EL (cell line): Measurements from ENCODE around the gene GSTA3.
"Not testable (repeated sequence)": the region's sequence is repeated elsewhere in the genome, so short reads cannot be mapped to it uniquely, and the experiment has no call there.

Experiments
- DNase-seq: peaks from one replicate; pipeline ENCODE4 v3.0.0-alpha.2; 2016

The GSTA3 gene

DNA sequence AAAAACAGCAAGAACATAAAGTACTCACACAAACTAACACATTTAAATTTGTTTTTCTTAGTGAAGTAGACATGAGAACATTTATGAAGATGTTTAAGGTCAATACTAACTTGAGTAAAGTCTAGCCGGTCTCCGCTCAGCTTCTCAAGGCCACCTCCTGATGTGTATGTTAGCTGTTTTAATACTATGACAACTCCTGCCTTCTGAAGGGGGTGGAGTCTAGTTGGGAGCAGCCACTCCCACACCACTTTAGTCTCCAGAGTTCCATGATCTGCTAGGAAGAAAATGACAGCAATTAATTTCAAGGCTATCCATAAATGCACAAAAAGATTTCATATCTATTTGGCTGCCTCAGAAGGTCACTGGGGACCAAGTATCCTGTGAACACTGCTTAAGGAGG, at the start of gene GSTA3:
TSS of gene GSTA3 (minus strand) at position 168 of the 400 bp plus-strand sequence. CDS start 3,864 bp downstream, outside the sequence.
- no peak for DNase-seq

DNA sequence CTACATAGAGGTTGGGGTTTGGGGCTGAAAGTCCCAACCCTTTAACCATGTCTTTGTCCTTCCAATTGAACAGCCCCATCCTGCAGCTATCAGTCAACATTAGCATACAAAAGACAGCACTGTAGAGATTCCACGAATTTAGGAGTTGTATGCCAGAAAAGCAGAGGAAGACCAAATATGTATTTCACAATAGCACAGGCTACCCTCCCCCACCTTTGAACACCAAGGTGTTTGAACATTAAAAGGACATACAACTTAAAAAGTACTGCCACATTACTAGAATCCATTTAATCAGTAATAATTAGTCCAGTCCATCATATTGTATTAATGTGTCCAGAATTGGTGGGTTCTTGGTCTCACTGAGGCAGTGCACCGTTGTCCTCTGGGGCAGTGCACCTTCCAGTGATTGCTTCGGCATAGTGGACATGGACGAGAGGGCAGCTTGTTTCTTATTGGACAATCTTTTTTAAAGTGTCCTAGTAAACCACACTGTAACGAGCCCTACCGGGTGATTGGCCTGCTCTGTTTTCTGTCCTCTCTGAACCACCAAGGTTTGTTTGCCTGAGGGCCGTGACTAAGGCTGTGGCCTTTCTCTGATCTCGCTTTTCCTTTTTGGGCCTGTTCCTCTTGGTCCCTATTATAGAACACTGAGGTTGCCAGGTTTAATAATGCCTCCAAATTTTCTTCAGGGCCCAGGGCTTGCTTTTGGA, 49.2 kb upstream of the GSTA3 start:
- no peak for DNase-seq

DNA sequence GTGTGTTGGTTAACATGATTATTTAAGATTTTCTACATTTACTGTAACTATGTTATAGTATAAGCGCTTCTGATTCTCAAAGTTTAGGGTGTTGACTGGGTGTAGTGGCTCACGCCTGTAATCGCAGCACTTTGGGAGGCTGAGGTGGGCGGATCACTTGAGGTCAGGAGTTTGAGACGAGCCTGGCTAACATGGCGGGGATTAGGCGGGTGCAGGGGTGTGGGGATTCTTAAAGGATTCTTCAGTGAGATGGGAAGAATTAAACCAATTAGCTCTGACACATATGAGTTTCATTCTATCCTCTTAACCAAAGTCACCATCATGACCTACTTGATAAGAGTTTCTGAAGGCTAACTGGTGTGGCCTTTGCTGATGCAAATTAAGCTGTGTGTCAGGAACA, 46.4 kb upstream of the GSTA3 start:
- no peak for DNase-seq

DNA sequence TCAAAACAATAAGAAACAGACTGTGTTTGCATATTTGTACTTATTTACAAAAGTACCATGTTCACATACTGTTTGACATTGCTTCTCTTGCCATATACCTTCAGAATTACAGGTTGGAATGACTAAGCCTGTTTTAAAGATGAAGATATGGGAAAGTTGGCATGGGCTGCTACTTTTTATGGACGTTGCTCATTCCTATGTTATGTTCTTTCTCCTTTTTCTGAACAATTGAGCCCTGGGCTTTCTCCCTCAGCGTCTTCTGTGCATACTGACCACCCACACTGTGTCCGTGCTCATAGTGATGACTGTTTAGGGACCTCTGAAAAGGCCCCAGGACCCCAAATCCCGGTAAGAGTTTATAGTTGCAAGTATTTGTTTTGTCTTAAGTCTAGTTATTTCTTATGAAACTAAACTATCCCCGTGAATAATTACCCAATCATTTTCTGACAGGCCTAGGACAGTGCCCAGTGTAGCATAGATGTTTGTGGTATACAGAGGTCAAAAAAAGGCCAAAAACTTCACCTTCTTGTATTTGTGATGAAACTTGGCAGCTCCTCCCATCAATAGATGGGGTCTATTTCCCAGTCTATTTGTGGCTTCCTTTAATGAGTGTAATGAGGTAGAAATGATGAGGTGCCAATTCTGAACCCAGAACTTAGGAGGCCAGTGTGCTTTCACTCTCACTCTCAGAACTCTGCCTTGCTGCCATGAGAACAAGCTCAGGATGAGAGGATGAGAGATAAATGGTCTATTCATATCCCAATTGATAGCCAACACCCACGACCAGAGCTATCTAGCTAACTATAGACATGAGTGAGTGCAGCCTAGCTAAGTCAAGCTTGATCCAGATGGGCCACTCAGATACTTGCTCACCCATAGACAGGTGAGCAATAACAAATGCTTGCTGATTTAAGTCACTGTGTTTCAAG, 44.7 kb upstream of the GSTA3 start:
- no peak for DNase-seq

DNA sequence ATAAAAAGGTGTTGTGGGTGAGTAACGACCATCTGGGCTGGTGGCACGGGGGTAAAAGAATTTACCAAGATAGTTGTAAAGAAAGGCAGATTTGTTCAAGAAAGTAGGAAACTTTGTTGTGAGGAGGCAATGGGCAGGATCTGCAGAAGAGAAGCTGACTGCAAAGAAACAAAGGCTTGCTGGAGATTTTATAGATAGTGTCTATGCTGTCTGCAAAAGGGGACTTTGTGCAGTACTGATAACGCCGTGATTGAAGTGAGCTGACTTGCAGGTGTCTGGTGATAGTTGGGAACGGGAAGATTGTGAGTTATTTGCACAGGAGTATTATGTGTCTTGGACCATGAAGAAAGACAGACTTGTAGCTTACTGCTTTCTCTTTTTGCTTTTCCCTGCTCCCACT, 36.8 kb upstream of the GSTA3 start:
- DNase-seq, result no peak

DNA sequence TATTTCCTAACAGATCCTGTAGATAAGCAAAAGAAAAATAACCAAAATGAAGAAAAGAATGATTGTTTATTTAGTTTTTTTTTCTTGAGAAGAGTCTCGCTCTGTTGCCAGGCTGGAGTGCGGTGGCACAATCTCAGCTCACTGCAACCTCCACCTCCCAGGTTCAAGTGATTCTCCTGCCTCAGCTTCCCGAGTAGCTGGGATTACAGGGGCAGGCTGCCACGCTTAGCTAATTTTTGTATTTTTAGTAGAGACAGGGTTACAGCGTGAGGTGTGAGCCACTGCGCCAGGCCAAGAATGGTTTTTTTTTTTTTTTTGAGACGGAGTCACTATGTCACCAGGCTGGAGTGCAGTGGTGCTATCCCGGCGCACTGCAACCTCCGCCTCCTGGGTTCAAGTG, 33.3 kb upstream of the GSTA3 start:
- not testable (repeated sequence) for DNase-seq

DNA sequence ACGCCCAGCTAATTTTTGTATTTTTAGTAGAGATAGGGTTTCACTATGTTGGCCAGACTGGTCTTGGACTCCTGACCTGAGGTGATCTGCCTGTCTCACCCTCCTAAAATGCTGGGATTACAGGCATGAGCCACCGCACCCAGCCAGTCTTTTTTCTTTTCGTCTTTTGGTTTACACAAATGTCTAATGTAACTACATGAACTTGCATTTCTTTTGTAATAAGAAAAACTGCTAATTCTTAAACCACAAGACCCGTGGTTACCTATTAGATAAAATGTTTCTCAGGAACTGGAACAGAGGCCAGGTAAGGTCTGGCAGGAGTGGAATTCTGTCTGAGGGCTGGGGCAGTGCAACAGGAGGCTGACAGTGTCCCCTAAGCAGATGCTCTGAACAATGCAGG, 32.7 kb upstream of the GSTA3 start:
- DNase-seq, result no peak

DNA sequence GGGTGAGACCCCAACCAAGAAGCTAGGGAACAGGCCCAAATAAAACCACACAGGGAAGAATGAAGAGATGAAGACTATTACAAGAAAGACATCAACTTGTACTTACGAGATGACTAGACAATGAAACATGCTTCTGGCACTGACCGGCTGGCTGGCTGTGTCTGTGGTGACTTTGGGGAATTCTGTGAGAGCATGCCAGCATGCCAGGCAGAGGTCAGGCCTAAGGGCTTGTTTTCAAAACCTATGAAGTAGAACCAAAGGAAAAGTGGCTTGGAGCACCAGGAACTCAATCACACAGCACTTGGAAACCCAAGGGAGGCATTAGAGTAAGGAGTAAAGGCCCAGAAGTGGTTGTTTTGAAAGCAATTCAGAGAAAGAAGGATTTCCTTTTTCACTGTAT, 28.4 kb upstream of the GSTA3 start:
- peak; percentile 67 for DNase-seq

DNA sequence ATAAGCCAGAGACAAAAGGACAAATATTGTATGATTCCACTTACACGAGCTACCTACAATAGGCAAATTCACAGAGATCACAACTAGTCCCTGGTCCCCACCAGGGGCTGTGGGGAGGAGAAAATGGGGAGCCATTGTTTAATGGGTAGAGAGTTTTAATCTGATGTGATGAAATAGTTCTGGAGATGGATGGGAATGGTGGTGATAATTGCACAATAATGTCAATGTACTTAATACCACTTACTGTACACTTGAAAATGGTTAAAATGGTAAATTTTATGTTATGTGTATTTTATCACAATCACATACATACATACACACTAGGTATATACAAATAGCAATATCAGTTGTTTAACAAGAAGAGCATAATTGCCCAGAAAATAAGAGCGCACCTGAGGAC, 24.3 kb upstream of the GSTA3 start:
- no peak for DNase-seq

DNA sequence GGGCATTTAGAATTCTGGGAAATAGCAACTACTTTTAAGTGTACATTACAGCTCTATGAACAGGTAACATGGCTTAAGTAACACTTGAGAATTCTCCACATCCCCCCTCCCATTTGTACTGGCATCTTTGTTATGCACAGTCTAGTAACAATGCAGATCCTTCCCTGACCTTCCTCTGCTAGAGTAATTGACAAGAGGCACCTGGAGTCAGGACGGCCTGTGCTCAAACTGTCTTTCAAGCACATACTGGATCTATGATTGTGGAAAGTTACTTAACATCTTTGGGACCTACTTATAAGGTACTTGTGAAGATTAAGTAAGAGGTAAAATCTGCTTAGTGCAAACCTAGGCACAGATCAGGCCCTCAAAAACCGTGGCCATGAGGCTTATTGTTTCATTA, 21.9 kb upstream of the GSTA3 start:
- DNase-seq, result no peak

DNA sequence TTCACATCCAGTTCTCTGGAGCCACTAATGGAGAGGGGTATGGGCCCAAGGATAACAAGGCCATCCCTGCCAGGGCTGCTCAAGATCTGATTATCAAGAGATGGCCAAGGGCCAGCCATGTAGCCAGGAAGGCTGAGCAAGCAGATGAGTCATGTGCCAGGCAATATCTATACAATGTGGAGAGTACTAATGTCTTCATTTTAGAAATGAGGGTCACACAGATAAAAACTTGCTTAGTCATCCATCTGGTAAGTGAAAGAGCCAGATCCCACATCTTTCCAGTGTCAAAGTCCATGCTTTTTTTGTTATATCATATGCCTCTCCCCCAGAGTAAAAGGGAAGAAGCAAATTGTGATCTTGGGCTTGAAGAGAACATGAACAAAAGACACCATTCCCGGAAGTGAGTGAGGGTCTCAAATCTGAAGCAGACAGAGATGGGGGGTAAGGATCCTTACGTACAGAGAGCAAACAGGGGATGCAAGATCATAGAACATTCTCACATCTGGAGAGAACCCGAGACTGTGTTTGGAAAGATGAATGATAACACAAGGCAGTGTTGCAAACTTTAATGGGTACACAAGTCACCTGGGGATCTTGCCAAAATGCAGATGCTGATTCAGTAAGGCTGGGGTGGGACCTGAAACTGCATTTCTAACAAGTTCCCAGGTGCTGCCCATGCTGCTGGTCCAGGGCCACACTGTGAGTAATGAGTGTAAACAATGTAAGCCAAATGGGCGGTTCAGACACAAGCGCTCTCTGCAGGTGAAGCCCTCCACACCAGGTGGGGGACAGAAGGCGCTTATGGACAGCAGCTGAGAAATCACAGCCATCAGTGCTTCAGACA, 20.0 kb upstream of the GSTA3 start:
- DNase-seq, result peak; percentile 96

DNA sequence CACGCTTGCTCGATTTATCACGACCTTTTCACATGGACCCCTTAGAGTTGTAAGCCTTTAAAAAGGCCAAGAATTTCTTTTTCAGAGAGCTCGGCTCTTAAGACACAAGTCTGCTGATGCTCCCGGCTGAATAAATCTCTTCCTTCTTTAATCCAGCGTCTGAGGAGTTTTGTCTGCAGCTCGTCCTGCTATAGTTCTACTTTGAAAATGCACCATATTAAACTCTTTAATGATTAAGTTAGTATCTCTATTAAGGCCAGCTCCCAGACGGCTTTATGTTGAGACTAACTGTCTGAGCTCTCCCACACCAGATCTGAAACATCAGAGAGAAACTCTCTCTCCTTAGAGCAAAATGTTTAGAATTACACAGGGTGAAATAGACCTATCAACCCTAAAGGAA, 18.0 kb upstream of the GSTA3 start:
- DNase-seq, result no peak

DNA sequence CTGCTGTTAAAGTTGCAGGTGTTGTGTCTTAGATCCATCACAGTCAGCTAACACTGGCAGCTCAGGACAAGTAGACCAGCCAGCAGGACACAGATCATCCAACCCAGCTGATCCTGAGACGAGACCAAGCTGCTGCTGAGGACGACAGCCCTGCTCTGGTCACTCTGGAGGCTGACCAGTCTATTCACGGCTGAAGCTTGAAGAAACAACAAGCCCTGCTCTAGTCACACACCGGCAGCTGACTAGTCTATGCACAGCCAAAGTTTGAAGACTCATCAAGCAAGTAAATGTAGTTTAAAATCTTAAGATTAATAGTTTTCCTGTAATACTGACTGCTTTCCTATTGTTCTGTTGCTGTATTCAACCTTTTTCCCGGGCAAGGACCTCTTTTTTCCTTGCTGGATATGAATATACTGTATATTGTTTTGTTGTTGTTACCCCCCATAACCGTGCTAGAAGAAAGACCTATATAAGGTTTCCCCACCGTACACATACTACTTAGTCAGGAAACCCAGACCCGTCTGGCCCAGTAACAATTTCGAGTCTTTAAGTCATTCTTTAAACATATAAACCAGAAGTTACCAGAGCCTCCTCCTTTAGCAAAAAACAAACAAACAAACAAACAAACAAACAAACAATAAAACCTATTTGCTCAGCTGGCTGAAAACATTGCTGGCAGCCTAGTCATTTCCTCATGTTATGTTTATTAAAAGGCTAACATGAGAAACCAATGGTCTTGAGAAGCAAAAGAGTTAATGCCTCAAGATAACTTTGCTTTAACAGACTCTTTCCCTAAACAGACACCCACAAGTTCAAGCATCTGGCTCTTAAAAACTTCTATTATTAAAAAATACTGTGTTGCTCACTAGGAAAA, 16.7 kb upstream of the GSTA3 start:
- no peak for DNase-seq

DNA sequence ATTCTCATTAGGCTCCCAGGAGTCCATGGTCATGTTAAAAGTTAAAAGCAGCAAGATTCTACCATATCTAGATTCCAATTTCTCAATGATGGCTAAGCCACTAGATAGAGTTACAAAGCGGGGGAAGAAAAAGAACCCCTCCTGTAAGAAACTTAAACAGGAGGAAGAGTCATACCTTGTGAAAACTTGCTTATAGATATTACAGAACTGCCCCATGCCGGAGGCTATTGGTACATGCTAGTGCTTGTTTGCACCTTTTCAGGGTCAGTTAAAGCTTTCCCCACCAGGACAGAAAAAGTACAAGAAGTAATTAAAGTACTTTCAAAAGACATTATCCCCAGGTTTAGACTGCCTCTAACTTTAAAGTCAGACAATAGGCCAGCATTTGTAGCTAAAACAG, 15.5 kb upstream of the GSTA3 start:
- DNase-seq, result no peak

DNA sequence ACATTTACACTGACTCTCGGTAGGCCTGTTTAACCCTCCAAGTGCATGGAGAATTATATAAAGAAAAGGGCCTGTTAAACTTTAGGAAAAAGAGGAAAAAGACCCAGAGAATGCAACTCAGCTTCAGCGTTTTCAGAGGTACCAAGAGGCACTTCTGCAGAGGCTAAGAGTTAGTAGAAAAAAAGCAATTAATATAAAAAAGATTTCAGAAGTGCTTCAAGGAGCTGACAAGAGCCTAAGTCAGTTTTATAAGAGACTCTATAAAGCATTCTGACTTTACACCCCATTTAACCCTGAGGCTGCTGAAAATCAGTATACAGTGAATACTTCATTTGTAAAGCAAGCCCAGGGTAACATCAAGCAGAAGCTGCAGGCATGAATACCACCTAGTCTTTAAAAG, 14.2 kb upstream of the GSTA3 start:
- not testable (repeated sequence) for DNase-seq

DNA sequence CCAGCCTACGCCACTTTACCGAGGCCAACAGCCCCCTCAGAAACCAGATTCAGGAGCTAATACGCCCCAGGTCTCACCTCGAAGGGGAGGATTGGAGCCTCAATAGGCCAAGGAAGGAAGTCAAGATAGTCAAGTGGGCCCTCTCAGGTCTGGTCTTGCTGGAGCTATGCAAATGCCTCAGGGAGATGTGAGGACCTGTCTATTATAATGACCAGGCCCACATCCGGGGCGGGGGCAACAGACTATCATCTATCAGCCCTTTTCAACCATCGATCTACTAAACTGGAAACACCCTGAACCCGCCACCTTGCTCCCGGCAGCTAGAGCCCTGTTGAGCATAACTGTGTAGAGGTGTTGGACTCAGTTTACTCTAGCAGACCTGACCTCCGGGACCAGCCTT, 12.7 kb upstream of the GSTA3 start:
- DNase-seq, result no peak

DNA sequence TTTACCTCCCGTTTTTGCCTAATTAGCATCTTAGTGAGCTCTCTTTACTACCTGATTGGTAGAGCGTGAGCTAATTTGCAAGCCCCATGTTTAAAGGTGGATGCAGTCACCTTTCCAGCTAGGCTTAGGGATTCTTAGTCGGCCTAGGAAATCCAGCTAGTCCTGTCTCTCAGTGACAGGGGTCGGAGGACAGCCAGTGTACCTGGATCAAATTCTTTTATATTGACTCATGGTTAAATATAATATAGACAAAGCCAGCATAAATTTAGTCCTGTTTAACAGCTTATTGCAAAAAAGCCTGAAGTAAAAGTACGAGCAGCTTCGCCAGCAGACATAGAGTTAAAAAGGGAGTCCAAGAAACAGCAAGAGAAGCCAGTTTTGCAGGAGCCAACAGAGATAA, 12.2 kb upstream of the GSTA3 start:
- no peak for DNase-seq

DNA sequence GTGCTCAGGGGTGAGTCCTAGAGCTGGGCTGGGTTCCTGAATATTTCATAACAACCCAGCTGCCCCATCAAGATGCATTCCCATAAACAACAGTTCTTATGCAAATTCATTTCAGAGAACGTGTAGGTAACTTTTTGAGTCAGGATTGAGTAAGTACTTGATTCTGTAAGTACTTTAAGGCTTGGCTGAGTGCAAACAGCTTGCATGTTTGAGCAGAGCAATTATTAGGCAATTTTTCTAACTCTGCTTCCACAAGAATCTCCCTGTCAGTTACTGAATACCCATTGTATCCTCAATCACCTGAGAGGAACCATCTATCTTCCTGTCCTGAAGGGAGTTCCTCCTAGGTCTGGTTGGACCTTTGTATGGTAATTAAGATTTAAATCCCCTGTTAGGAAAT, 10.0 kb upstream of the GSTA3 start:
- DNase-seq, result not testable (repeated sequence)

DNA sequence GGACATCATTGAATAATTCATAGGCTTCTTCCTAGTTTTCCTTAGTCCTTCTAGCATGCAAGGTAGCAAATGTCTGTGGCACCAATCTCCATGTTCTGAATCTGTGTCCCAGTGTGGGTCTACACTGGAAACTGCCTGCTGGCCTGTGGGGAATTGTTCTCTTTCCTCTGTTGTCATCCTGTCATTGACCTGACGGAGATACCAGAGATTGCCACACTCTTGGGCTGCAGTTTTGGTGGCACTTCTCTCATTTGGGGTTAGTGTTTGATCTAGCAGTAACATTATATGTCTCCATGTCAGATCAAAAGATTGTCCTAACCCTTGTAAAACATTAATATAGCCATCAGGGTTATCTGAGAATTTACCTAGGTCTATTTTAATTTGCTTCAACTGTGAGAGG, 9.3 kb upstream of the GSTA3 start:
- DNase-seq, result not testable (repeated sequence)

DNA sequence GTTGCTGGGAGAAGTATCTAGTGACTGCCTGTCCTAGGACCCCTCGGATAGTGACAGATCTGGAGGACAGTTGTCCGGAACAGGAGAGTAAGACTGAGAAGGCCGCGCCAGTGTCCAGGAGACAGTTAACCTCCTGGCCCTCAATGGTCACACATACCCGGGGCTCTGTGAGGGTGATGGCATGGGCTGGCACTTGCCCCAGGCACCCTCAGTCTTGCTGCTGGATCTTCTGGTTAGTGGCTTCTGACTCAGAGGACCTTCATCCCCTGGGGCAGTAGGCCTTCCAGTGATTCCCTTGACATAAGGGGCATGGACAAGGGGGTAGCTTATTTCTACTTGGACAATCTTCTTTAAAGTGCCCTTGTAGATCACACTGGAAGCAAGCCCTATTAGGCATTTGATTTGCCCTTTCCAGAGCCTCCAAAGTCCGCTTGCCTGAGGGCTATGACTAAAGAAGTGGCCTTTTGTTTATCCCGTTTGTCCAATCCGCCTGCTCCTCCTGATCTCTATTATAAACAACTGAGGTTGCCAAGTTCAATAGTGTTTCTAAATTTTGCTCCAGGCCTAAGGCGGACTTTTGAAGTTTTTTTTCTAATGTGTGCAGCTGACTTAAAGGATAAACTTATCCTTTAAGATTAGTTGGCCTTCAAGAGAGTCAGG, 8.7 kb upstream of the GSTA3 start:
- DNase-seq, result peak; percentile 96

DNA sequence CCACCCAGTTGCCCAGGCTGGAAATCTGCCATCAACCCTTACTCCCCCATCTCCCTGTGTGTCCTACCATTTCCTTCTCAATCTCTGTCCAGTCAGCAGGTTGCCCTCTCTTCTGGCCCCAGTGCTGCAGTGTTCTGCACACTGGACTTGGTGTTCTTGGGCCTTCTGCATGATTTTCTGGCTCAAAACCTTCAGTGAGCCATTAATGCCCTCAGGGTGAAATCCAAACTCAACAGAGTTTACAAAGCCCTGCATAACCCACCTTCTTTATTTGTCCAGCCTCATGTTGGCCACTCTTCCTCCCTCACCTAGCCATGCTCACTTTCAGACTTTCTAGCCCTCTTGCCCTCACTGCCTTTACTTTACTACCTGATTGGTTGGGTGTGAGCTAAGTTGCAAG, 5.0 kb upstream of the GSTA3 start:
- DNase-seq, result no peak

DNA sequence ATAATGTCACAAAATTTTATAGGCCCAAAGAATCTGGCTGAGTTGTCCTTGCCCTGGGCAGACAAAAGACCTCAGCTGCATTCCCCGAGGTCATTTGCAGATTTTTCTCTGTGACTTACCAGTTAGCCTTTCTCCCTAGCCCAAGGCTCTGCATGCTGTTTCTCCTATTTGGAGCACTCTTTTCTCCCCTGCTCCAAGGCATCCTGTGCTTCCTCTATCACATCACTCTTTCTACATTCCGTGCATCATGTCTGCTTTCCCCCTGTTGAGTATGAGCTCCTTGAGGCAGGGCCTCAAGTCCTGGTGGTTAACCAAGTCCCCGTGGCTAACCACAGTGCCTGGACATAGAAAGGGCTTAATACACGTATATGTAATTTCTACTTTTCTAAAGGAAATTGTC, 593 bp upstream of the GSTA3 start:
- DNase-seq, result peak; percentile 25
